IMR-90 (cell line): Measurements from ENCODE around the gene BTN1A1. TPM values are rescaled to one million over a fixed set of nuclear protein-coding genes. Genes with fewer than 3 reads are reported as not detected.

Experiments used
- ATAC-seq: fragments of 200-7000 bp; cut with Tn5 transposase; 2 replicates; pipeline ENCODE4 v1.9.1; 2020; ENCODE audit warnings: low read depth, mild to moderate bottlenecking, moderate library complexity
- BruUV-seq: library from RNA; stranded (reverse); fragments of 400-500 nt; replicated peaks from 2 replicates; lab custom pipeline; 2021; lab: Mats Ljungman, UMichigan
- CTCF ChIA-PET: fragments of 300-600 bp; formaldehyde crosslinking; extraction: SDS; loops from one replicate; lab custom pipeline; 2021; ENCODE audit warnings: antibody characterized with exemption; lab: Yijun Ruan, JAX
- POLR2A ChIA-PET: fragments of 300-600 bp; sonication (Branson Sonifier 250); formaldehyde crosslinking; loops from one replicate; lab custom pipeline; 2022; ENCODE audit warnings: antibody characterized with exemption; ENCODE audit not compliant: unreplicated experiment; lab: Charles Lee
- DNase-seq: peaks from one replicate; pipeline ENCODE4 v3.0.0; 2013
- H2AFZ ChIP-seq: replicated peaks from 2 replicates; pipeline ENCODE3; 2013; ENCODE audit warnings: low read length, mild to moderate bottlenecking; ENCODE audit not compliant: poor library complexity
- H2AK5ac ChIP-seq: 2 replicates; pipeline ENCODE4 v1.6.1; 2013; ENCODE audit warnings: low read depth, low read length, inconsistent platforms
- H2AK9ac ChIP-seq: replicated peaks from 2 replicates; pipeline ENCODE3; 2013; ENCODE audit warnings: mild to moderate bottlenecking, low read depth, low read length, moderate library complexity; ENCODE audit not compliant: poor library complexity
- H2BK120ac ChIP-seq: 2 replicates; pipeline ENCODE4 v1.6.1; 2013; ENCODE audit warnings: low read depth, low read length, inconsistent platforms
- H2BK15ac ChIP-seq: 3 replicates; pipeline ENCODE4 v1.6.1; 2013; ENCODE audit warnings: low read depth, low read length, inconsistent platforms
- H2BK20ac ChIP-seq: 2 replicates; pipeline ENCODE4 v1.6.1; 2013; ENCODE audit warnings: low read depth, mild to moderate bottlenecking, inconsistent platforms, low read length, moderate library complexity
- H2BK5ac ChIP-seq: 2 replicates; pipeline ENCODE4 v1.6.1; 2013; ENCODE audit warnings: mild to moderate bottlenecking, low read depth, low read length, inconsistent platforms; ENCODE audit not compliant: poor library complexity, severe bottlenecking
- H3K14ac ChIP-seq: replicated peaks from 2 replicates; pipeline ENCODE4 v1.6.1; 2013; ENCODE audit warnings: low read depth, low read length, inconsistent platforms
- H3K18ac ChIP-seq: 2 replicates; pipeline ENCODE4 v1.6.1; 2013; ENCODE audit warnings: low read depth, low read length, control low read depth
- H3K23ac ChIP-seq: 2 replicates; pipeline ENCODE4 v1.6.1; 2013; ENCODE audit warnings: low read depth, low read length, inconsistent platforms
- H3K27ac ChIP-seq: 2 replicates; pipeline ENCODE4 v1.5.1; 2013; ENCODE audit warnings: mild to moderate bottlenecking, control low read depth, low read length; ENCODE audit not compliant: insufficient read depth
- H3K27me3 ChIP-seq: 2 replicates; pipeline ENCODE4 v1.6.1; 2013; ENCODE audit warnings: low read length; ENCODE audit not compliant: control insufficient read depth, insufficient read depth
- H3K36me3 ChIP-seq: 2 replicates; pipeline ENCODE4 v1.6.1; 2013; ENCODE audit warnings: low read length, mixed read lengths; ENCODE audit not compliant: control insufficient read depth, insufficient read depth
- H3K4ac ChIP-seq: 2 replicates; pipeline ENCODE4 v1.6.1; 2013; ENCODE audit warnings: low read depth, low read length, inconsistent platforms
- H3K4me1 ChIP-seq: 2 replicates; pipeline ENCODE4 v1.6.1; 2013; ENCODE audit warnings: low read length, mixed read lengths; ENCODE audit not compliant: control insufficient read depth, insufficient read depth
- H3K4me2 ChIP-seq: 2 replicates; pipeline ENCODE4 v1.6.1; 2013; ENCODE audit warnings: low read depth, mild to moderate bottlenecking, control low read depth, low read length, moderate library complexity
- H3K4me3 ChIP-seq: 2 replicates; pipeline ENCODE4 v1.5.1; 2013; ENCODE audit warnings: low read depth, mild to moderate bottlenecking, control low read depth, low read length, moderate library complexity; ENCODE audit not compliant: insufficient read depth
- H3K56ac ChIP-seq: 2 replicates; pipeline ENCODE4 v1.6.1; 2013; ENCODE audit warnings: low read length, inconsistent platforms; ENCODE audit not compliant: insufficient read depth; ENCODE audit errors: extremely low read depth
- H3K79me1 ChIP-seq, 2 experiments: 2 replicates each; pipeline ENCODE4 v1.6.1; 2013; ENCODE audit warnings: low read length in 2 of 2, inconsistent platforms in 1 of 2, low read depth in 1 of 2
- H3K9ac ChIP-seq: 2 replicates; pipeline ENCODE4 v1.6.1; 2013; ENCODE audit warnings: low read depth, low read length, control low read depth
- H3K9me1 ChIP-seq: 2 replicates; pipeline ENCODE4 v1.6.1; 2013; ENCODE audit warnings: low read length, inconsistent platforms; ENCODE audit not compliant: insufficient read depth
- H3K9me3 ChIP-seq: 2 replicates; pipeline ENCODE4 v1.6.1; 2013; ENCODE audit warnings: low read length; ENCODE audit not compliant: control insufficient read depth, insufficient read depth
- H4K20me1 ChIP-seq: 2 replicates; pipeline ENCODE4 v1.6.1; 2013; ENCODE audit warnings: low read length, inconsistent platforms; ENCODE audit not compliant: insufficient read depth
- H4K5ac ChIP-seq: 2 replicates; pipeline ENCODE4 v1.6.1; 2013; ENCODE audit warnings: mild to moderate bottlenecking, low read depth, low read length, control low read depth
- H4K8ac ChIP-seq, 2 experiments: 2 replicates each; pipeline ENCODE4 v1.6.1; 2013; ENCODE audit warnings: low read depth in 2 of 2, low read length in 2 of 2, control low read depth in 1 of 2, inconsistent platforms in 1 of 2
- H4K91ac ChIP-seq: 2 replicates; pipeline ENCODE4 v1.6.1; 2013; ENCODE audit warnings: low read depth, low read length, inconsistent platforms; ENCODE audit not compliant: insufficient read depth
- CEBPB ChIP-seq: IDR thresholded peaks from 2 replicates; pipeline ENCODE4 v1.6.1; 2012; ENCODE audit warnings: low read depth, low read length, improper control_type of control experiment
- ELK1 ChIP-seq: fragments of 150-350 bp; IDR thresholded peaks from 2 replicates; pipeline ENCODE4 v1.6.1; 2016; ENCODE audit warnings: low read depth, mild to moderate bottlenecking, low read length, moderate library complexity, borderline replicate concordance
- MXI1 ChIP-seq: IDR thresholded peaks from 2 replicates; pipeline ENCODE4 v1.6.1; 2012; ENCODE audit warnings: low read depth, mild to moderate bottlenecking, low read length, moderate library complexity, borderline replicate concordance
- USF2 ChIP-seq: fragments of 150-350 bp; IDR thresholded peaks from 2 replicates; pipeline ENCODE4 v1.6.1; 2017; ENCODE audit warnings: mild to moderate bottlenecking, antibody characterized with exemption, low read length, low read depth
- WGBS, 2 experiments: methylation state at CpG; one replicate each; pipeline versions ENCODE4 v1.1.5 to v1.1.7; 2013; ENCODE audit warnings: missing lambda C conversion rate in 2 of 2; ENCODE audit not compliant: insufficient read length in 1 of 2; ENCODE audit errors: extremely low coverage in 2 of 2; 5-methylcytosine and 5-hydroxymethylcytosine counted together
- dilution Hi-C: fragments of 300-500 bp; cut with HindIII; formaldehyde crosslinking; loops from one replicate; pipeline ENCODE4 v1.14.3; 2018; ENCODE audit warnings: low sequenced_read_pairs; ENCODE audit not compliant: unreplicated experiment
- in situ Hi-C: fragments of 300-500 bp; cut with MboI; formaldehyde crosslinking; loops from 3 replicates; pipeline ENCODE4 v1.14.3; 2019; ENCODE audit warnings: low sequenced_read_pairs, inconsistent platforms, mixed read lengths
- intact Hi-C: fragments of 100-400 bp; cut with micrococcal nuclease; formaldehyde crosslinking; loops from 2 replicates; pipeline ENCODE4 v1.10.0; 2022
- polyA plus RNA-seq, 3 experiments: library from polyadenylated mRNA; depleted of rRNA; stranded (reverse); fragments of >200 nt; gene quantifications; 2 replicates each; pipeline ENCODE4 v1.2.3, GENCODE V29; 2012; ENCODE audit warnings: low replicate concordance in 1 of 3
- total RNA-seq: library from RNA; depleted of rRNA; stranded (reverse); fragments of >200 nt; gene quantifications from 2 replicates; pipeline ENCODE4 v1.2.3, GENCODE V29; 2012

Gene BTN1A1
- total and polyA plus RNA-seq, 2 of the 4 experiments (the other 2 are of a cell fraction) = not detected

GRCh38 chr6:26520237-26520849 lies 20.2 kb downstream of the BTN1A1 start:
- H3K18ac ChIP-seq = 0 out of 2 replicates have a peak overlapping the region, but pooled peaks have one; percentile 44
- peak overlapping the region; percentile 84 for H2BK120ac ChIP-seq
- H4K8ac ChIP-seq = peak overlapping the region; percentile 91 to 95
- H4K5ac ChIP-seq = peak overlapping the region; percentile 51
- no peaks in the 10 kb centered on the region for H4K20me1 ChIP-seq
- ChIA-PET CTCF (interaction anchor here (1.0 kb wide), 2 partner anchors 178 to 180 kb away, joined by 3 read pairs; no protein-coding TSS in a partner anchor), POLR2A (no interaction called here)
- H2BK20ac ChIP-seq = 0 out of 2 replicates have a peak overlapping the region, but pooled peaks have one; percentile 76
- no TSS peak for BruUV-seq
- H2AK9ac ChIP-seq = peak overlapping the region; percentile 47
- peak overlapping the region; percentile 42 for H3K4me3 ChIP-seq
- peak overlapping the region; percentile 43 for H2BK15ac ChIP-seq
- peak overlapping the region; percentile 94; the same call in 1 of the 2 replicates for H3K23ac ChIP-seq
- H3K9me3 ChIP-seq = no peaks in the 10 kb centered on the region
- ATAC-seq (peak; percentile 22), DNase-seq (no peak)
- peak overlapping the region; percentile 79 for H3K4ac ChIP-seq
- peak; percentile 73; the same call in 1 of the 2 replicates for TF ChIP-seq MXI1
- no peak for TF ChIP-seq ELK1
- peak; percentile 73 for TF ChIP-seq USF2
- TF ChIP-seq CEBPB = no peak
- peaks cover 4% of the 10 kb centered on the region; the same call in 1 of the 2 replicates for H3K9me1 ChIP-seq
- H3K56ac ChIP-seq = peak overlapping the region; percentile 77
- H3K4me2 ChIP-seq = peak overlapping the region; percentile 87
- peak overlapping the region; percentile 41 for H3K27ac ChIP-seq
- H2AFZ ChIP-seq = peak overlapping the region; percentile 90
- peak overlapping the region; percentile 14 for H3K9ac ChIP-seq
- intact Hi-C loops (loop anchor here (5.0 kb wide), 3 partner anchors 37 to 98 kb away; no protein-coding TSS in a partner anchor), dilution Hi-C loops (no loop called here), in situ Hi-C loops (no loop called here)
- peak overlapping the region; percentile 51; the same call in 1 of the 2 replicates for H2AK5ac ChIP-seq
- peak overlapping the region; percentile 98 for H3K14ac ChIP-seq
- H3K27me3 ChIP-seq = no peaks in the 10 kb centered on the region
- peak overlapping the region; percentile 88 for H2BK5ac ChIP-seq
- H3K4me1 ChIP-seq = peaks cover 5% of the 10 kb centered on the region
- no peaks in the 10 kb centered on the region for H3K36me3 ChIP-seq
- WGBS, 2 experiments = 27% methylated on average over 3 of the region's 21 CpGs; no CpG with 5 or more reads in 1 of the 2 experiments
- H3K79me1 ChIP-seq = peaks cover 0 to 7% of the 10 kb centered on the region in 2 experiments; a peak in 3 of 4 replicates
- peak overlapping the region; percentile 72 for H4K91ac ChIP-seq
